Measurements from ENCODE around the gene WNT2.

GRCh38 chr7:117270371-117270770, 52.5 kb downstream of the WNT2 start:
- no peak for TF ChIP-seq CTCF (IDR thresholded peaks at IDR 0.05)
- TF ChIP-seq POLR2A (IDR thresholded peaks at IDR 0.05), result no peak

Data from body of pancreas (tissue), 4 donors.